PC-9 (cell line): ENCODE measurements around the gene CIDEA. TPM values are rescaled to one million over a fixed set of nuclear protein-coding genes. Genes with fewer than 3 reads are reported as not detected.

ENCODE experiments used
- BruUV-seq: library from RNA; stranded (reverse); fragments of 400-500 nt; replicated peaks from 2 replicates; lab custom pipeline; 2021; lab: Mats Ljungman, UMichigan
- CTCF ChIA-PET: fragments of 300-600 bp; sonication (Branson Sonifier 250); formaldehyde crosslinking; loops from one replicate; lab custom pipeline; 2022; ENCODE audit warnings: antibody characterized with exemption; lab: Charles Lee
- POLR2A ChIA-PET: fragments of 300-600 bp; sonication (Branson Sonifier 250); formaldehyde crosslinking; loops from one replicate; lab custom pipeline; 2022; ENCODE audit warnings: antibody characterized with exemption; ENCODE audit not compliant: unreplicated experiment; lab: Charles Lee
- DNase-seq, 2 experiments: peaks; one replicate each; pipeline versions ENCODE4 v3.0.0 to v3.0.0-alpha.2; 2015 to 2022; ENCODE audit warnings: mixed read lengths in 1 of 2
- H2AFZ ChIP-seq: fragments of 200-600 bp; sonication (generic); 2 replicates; pipeline ENCODE4 v1.8.1; 2017; ENCODE audit warnings: antibody characterized with exemption
- H3F3A ChIP-seq: fragments of 200-600 bp; sonication (generic); 2 replicates; pipeline ENCODE4 v1.8.1; 2017; ENCODE audit warnings: antibody characterized with exemption, mild to moderate bottlenecking, low read depth; ENCODE audit not compliant: insufficient read depth
- H3K27ac ChIP-seq: fragments of 200-600 bp; sonication (generic); 2 replicates; pipeline ENCODE4 v1.6.1; 2016; ENCODE audit warnings: mixed run types
- H3K27me3 ChIP-seq: fragments of 200-600 bp; sonication (generic); 2 replicates; pipeline ENCODE4 v1.6.1; 2016; ENCODE audit warnings: low read depth, mixed run types; ENCODE audit not compliant: insufficient read depth
- H3K36me3 ChIP-seq: fragments of 200-600 bp; sonication (generic); 2 replicates; pipeline ENCODE4 v1.6.1; 2016; ENCODE audit warnings: low read depth, mixed run types
- H3K4me1 ChIP-seq: fragments of 200-600 bp; sonication (generic); replicated peaks from 2 replicates; pipeline ENCODE4 v1.6.1; 2016; ENCODE audit warnings: mixed run types; ENCODE audit not compliant: insufficient read depth
- H3K4me2 ChIP-seq: fragments of 200-600 bp; sonication (generic); 2 replicates; pipeline ENCODE4 v1.6.1; 2017; ENCODE audit warnings: mixed run types
- H3K4me3 ChIP-seq: fragments of 200-600 bp; sonication (generic); 2 replicates; pipeline ENCODE4 v1.6.1; 2016; ENCODE audit warnings: mixed run types
- H3K79me2 ChIP-seq: fragments of 200-600 bp; sonication (generic); 2 replicates; pipeline ENCODE4 v1.6.1; 2017; ENCODE audit warnings: low read depth, mixed run types
- H3K9me2 ChIP-seq: fragments of 200-600 bp; sonication (generic); 2 replicates; pipeline ENCODE4 v1.8.1; 2017; ENCODE audit warnings: mild to moderate bottlenecking; ENCODE audit not compliant: insufficient read depth
- H3K9me3 ChIP-seq: fragments of 200-600 bp; sonication (generic); 2 replicates; pipeline ENCODE4 v1.8.1; 2016; ENCODE audit warnings: low read depth; ENCODE audit not compliant: insufficient read depth
- H4K20me1 ChIP-seq: fragments of 200-600 bp; sonication (generic); 2 replicates; pipeline ENCODE4 v1.8.1; 2017; ENCODE audit not compliant: insufficient read depth
- CTCF ChIP-seq: fragments of 200-600 bp; sonication (generic); conservative IDR thresholded peaks from 2 replicates; pipeline ENCODE4 v1.6.1; 2017; ENCODE audit warnings: mixed run types, antibody characterized with exemption, mild to moderate bottlenecking, moderate library complexity
- EZH2 ChIP-seq: fragments of 200-600 bp; sonication (generic); IDR thresholded peaks from 2 replicates; pipeline ENCODE4 v1.8.0; 2017; ENCODE audit warnings: antibody characterized with exemption, low read depth
- intact Hi-C: fragments of 100-400 bp; cut with micrococcal nuclease; formaldehyde crosslinking; loops from one replicate; pipeline ENCODE4 v1.10.0; 2022; ENCODE audit not compliant: unreplicated experiment
- total RNA-seq: library from RNA; stranded (reverse); gene quantifications from 2 replicates; pipeline ENCODE4 v1.2.3, GENCODE V29; 2021

Gene CIDEA
- total RNA-seq, 1 experiment from 2014 or later = not detected

GRCh38 chr18:12299862-12300261 is 45.7 kb downstream of the CIDEA start:
- TF ChIP-seq EZH2 (no peak), CTCF (no peak)
- H3K9me2 ChIP-seq = no peaks in the 10 kb centered on the region
- BruUV-seq = no TSS peak
- no peaks in the 10 kb centered on the region for H4K20me1 ChIP-seq
- H3K27me3 ChIP-seq = no peaks in the 10 kb centered on the region
- CTCF ChIA-PET = no interaction called here
- H3K4me1 ChIP-seq = 0 out of 2 replicates have a peak, but pooled peaks cover 7% of the 10 kb centered on the region
- H3F3A ChIP-seq = no peaks in the 10 kb centered on the region
- H3K36me3 ChIP-seq = no peaks in the 10 kb centered on the region
- H3K79me2 ChIP-seq = no peaks in the 10 kb centered on the region
- intact Hi-C loops = no loop called here
- no peak overlapping the region for H3K4me2 ChIP-seq
- no peak overlapping the region for H3K27ac ChIP-seq
- no peak overlapping the region for H2AFZ ChIP-seq
- POLR2A ChIA-PET = no interaction called here
- DNase-seq = no peak
- no peak overlapping the region for H3K4me3 ChIP-seq
- H3K9me3 ChIP-seq = no peaks in the 10 kb centered on the region

- no peak overlapping the region for H3K4me2 ChIP-seq
- H4K20me1 ChIP-seq = no peaks in the 10 kb centered on the region
- no peak for TF ChIP-seq EZH2
- no peak for TF ChIP-seq CTCF
- H3K9me3 ChIP-seq = no peaks in the 10 kb centered on the region
- 0 out of 2 replicates have a peak, but pooled peaks cover 2% of the 10 kb centered on the region for H3K4me1 ChIP-seq
- H3K27me3 ChIP-seq = no peaks in the 10 kb centered on the region
- intact Hi-C loops = no loop called here
- no TSS peak for BruUV-seq
- H3K4me3 ChIP-seq = no peak overlapping the region
- no peak overlapping the region for H3K27ac ChIP-seq
- no peak overlapping the region for H2AFZ ChIP-seq
- H3K79me2 ChIP-seq = no peaks in the 10 kb centered on the region
- no peaks in the 10 kb centered on the region for H3F3A ChIP-seq
- H3K36me3 ChIP-seq = no peaks in the 10 kb centered on the region
- DNase-seq = no peak
- POLR2A ChIA-PET = no interaction called here
- no peaks in the 10 kb centered on the region for H3K9me2 ChIP-seq
- CTCF ChIA-PET = no interaction called here
These were observed 47.3 kb downstream of the CIDEA start for GRCh38 chr18:12301263-12302005.

GRCh38 chr18:12302391-12303147 is 48.4 kb downstream of the CIDEA start:
- no peak overlapping the region for H3K27ac ChIP-seq
- no peaks in the 10 kb centered on the region for H3K36me3 ChIP-seq
- no peaks in the 10 kb centered on the region for H3K79me2 ChIP-seq
- H3K4me2 ChIP-seq = no peak overlapping the region
- DNase-seq = no peak
- H3K9me2 ChIP-seq = no peaks in the 10 kb centered on the region
- CTCF ChIA-PET = interaction anchor here (0.6 kb wide), 1 partner anchor 90 kb away, joined by 3 read pairs; no protein-coding TSS in a partner anchor
- intact Hi-C loops = no loop called here
- no peaks in the 10 kb centered on the region for H3K9me3 ChIP-seq
- TF ChIP-seq EZH2 (no peak), CTCF (no peak)
- H2AFZ ChIP-seq = no peak overlapping the region
- no peaks in the 10 kb centered on the region for H4K20me1 ChIP-seq
- BruUV-seq = no TSS peak
- no peaks in the 10 kb centered on the region for H3K4me1 ChIP-seq
- peaks cover 4% of the 10 kb centered on the region; the same call in 1 of the 2 replicates for H3F3A ChIP-seq
- H3K4me3 ChIP-seq = no peak overlapping the region
- no peaks in the 10 kb centered on the region for H3K27me3 ChIP-seq
- POLR2A ChIA-PET = no interaction called here
